Measurements from ENCODE around the gene MRPL36. TPM values are rescaled to one million over a fixed set of nuclear protein-coding genes. Genes with fewer than 3 reads are reported as not detected.

MRPL36 gene
- total RNA-seq, 6 donors from 2014 or later = 10.5 to 30.4 (median 21.5) TPM

DNA sequence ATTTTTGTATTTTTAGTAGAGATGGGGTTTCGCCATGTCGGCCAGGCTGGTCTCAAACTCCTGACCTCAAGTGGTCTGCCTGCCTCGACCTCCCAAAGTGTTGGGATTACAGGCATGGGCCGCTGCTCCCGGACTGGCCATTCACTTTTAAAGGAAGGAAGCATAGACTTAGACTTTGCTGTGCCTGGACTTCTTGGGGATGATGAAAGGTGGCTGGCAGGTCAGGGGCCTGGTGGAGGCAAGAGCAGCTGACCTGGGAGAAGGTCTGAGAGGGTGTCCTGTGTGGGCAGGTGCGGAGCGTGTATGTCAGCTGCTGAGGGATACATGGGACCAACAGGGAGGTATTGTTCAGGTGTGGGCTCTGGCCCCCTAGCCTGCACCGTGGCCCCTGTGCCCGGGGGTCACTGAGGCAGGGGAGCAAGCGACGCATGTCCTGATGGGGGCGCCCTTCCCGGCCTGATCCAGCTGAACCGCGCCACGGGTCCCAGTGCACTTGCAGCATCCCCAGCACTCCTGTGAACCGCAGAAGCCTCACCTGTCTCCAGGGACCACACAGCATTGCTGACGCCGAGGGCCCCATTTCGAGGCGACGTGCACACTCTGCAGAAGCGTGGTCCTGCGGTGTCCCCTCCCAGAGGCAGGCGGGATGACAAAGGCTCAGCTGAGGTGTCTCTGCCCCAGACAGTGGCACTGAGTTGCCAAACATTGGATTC is 24.6 kb upstream of the MRPL36 start:
- Histone ChIP-seq H3K9me3 (no peaks in the 10 kb centered on the region), H3K36me3 (peaks cover 0 to 53% (median 34%) of the 10 kb centered on the region in 4 donors), H3K27ac (no peak overlapping the region), H3K4me1 (no peaks in the 10 kb centered on the region), H3K4me3 (no peak overlapping the region), H3K27me3 (no peaks in the 10 kb centered on the region)
- ATAC-seq (ENCODE audit: low FRiP score in 2 of 2) (no peak), DNase-seq (peak in 1 of 2 donors; percentile 74)
- WGBS, 2 donors = 97 to 98% methylated on average over 8 to 25 of the region's 25 CpGs
- TF ChIP-seq CTCF (IDR thresholded peaks at IDR 0.05) = no peak
- no peak for TF ChIP-seq EP300 (IDR thresholded peaks at IDR 0.05)
- no peak for TF ChIP-seq POLR2AphosphoS5 (IDR thresholded peaks at IDR 0.05)
- TF ChIP-seq POLR2A (IDR thresholded peaks at IDR 0.05) = no peak

GRCh38 chr5:1823381-1824034 is 23.9 kb upstream of the MRPL36 start:
- H3K4me3 ChIP-seq = no peak overlapping the region
- H3K9me3 ChIP-seq = no peaks in the 10 kb centered on the region
- ATAC-seq (ENCODE audit: low FRiP score in 2 of 2) (no peak), DNase-seq (peak in 1 of 2 donors; percentile 53)
- TF ChIP-seq POLR2A (IDR thresholded peaks at IDR 0.05) (no peak), EP300 (IDR thresholded peaks at IDR 0.05) (no peak)
- H3K27me3 ChIP-seq = no peaks in the 10 kb centered on the region
- peaks cover 0 to 59% (median 38%) of the 10 kb centered on the region in 4 donors for H3K36me3 ChIP-seq
- 80 to 96% methylated on average over 10 to 12 of the region's 12 CpGs for WGBS, 2 donors
- no peaks in the 10 kb centered on the region for H3K4me1 ChIP-seq
- H3K27ac ChIP-seq = no peak overlapping the region

GRCh38 chr5:1821862-1822261 is 22.2 kb upstream of the MRPL36 start:
- H3K36me3 ChIP-seq = peaks cover 0 to 73% (median 49%) of the 10 kb centered on the region in 4 donors
- H3K4me3 ChIP-seq = no peak overlapping the region
- TF ChIP-seq POLR2A (IDR thresholded peaks at IDR 0.05) (no peak), EP300 (IDR thresholded peaks at IDR 0.05) (no peak), CTCF (IDR thresholded peaks at IDR 0.05) (no peak), POLR2AphosphoS5 (IDR thresholded peaks at IDR 0.05) (no peak)
- DNase-seq (no peak), ATAC-seq (ENCODE audit: low FRiP score in 2 of 2) (no peak)
- no peaks in the 10 kb centered on the region for H3K27me3 ChIP-seq
- no peaks in the 10 kb centered on the region for H3K4me1 ChIP-seq
- H3K9me3 ChIP-seq = no peaks in the 10 kb centered on the region
- 94 to 96% methylated on average over 8 of the region's 8 CpGs for WGBS, 2 donors
- H3K27ac ChIP-seq = no peak overlapping the region

- DNase-seq (no peak), ATAC-seq (ENCODE audit: low FRiP score in 2 of 2) (no peak)
- TF ChIP-seq POLR2A (IDR thresholded peaks at IDR 0.05) (no peak), EP300 (IDR thresholded peaks at IDR 0.05) (no peak), CTCF (IDR thresholded peaks at IDR 0.05) (no peak), POLR2AphosphoS5 (IDR thresholded peaks at IDR 0.05) (no peak)
- Histone ChIP-seq H3K4me3 (no peak overlapping the region), H3K36me3 (peaks cover 4 to 81% (median 57%) of the 10 kb centered on the region in 4 donors), H3K4me1 (no peaks in the 10 kb centered on the region), H3K27me3 (no peaks in the 10 kb centered on the region), H3K9me3 (no peaks in the 10 kb centered on the region), H3K27ac (no peak overlapping the region)
- 94 to 98% methylated on average over 2 to 4 of the region's 4 CpGs for WGBS, 2 donors
Measured at GRCh38 chr5:1820926-1821325, 21.3 kb upstream of the MRPL36 start.

DNA sequence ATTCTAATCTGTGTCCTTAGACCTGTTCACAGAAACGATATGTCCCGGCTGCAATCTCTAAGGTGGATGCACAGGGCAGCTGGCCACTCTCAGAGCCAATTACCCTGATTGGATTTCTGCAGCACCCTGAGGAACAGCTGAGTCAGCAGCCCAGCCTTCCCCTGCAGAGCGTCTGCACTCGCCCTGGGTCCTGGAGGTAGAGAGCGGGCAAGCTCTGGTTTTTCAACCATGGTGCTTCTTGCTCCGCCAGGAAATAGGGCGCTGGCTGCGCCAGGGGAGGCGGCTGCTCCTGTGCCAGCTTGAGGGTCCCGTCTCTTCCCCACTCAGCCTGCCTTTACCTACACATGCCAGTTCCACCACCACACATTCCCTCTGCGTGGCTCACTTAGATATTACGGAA is 20.7 kb upstream of the MRPL36 start:
- WGBS, 2 donors = 93 to 95% methylated on average over 12 of the region's 12 CpGs
- peak in 1 of 2 donors; percentile 43 for DNase-seq
- Histone ChIP-seq H3K9me3 (no peaks in the 10 kb centered on the region), H3K36me3 (peaks cover 7 to 85% (median 61%) of the 10 kb centered on the region in 4 donors), H3K4me3 (no peak overlapping the region), H3K27me3 (no peaks in the 10 kb centered on the region), H3K4me1 (no peaks in the 10 kb centered on the region), H3K27ac (no peak overlapping the region)
- ATAC-seq (ENCODE audit: low FRiP score in 2 of 2) = no peak
- TF ChIP-seq POLR2AphosphoS5 (IDR thresholded peaks at IDR 0.05) (no peak), CTCF (IDR thresholded peaks at IDR 0.05) (no peak), EP300 (IDR thresholded peaks at IDR 0.05) (no peak), POLR2A (IDR thresholded peaks at IDR 0.05) (no peak)
